Kidney glomerular epithelial cell (primary cell): ENCODE data around the gene ETV6.

Experiments
- DNase-seq: peaks from one replicate; lab custom pipeline; 2025; lab: John Stamatoyannopoulos, UW

ETV6 gene

DNA sequence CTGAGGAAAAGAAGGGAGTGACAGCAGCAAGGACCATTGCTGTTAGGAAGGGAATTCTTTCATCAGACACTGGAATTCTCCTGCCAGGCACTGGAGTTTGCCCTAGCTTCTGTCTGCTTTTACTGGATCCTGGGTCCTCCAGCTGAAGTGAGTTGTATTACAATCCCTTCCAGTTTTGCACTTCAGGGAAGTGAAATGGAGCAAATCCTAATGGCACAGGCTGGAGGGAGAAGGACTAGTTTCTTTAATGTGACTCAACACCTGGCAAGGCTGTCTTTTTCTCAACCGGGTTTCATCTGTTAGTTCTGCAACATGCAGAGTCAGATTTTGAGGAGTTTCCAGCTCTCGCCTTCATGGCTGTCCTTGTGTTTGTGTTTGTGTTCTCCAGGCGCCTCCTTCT lies 45.8 kb downstream of the ETV6 start:
- no peak for DNase-seq

- no peak for DNase-seq
Observed at GRCh38 chr12:11696084-11696483, 46.6 kb downstream of the ETV6 start.

GRCh38 chr12:11697131-11697530 lies 47.7 kb downstream of the ETV6 start:
- DNase-seq, result no peak

DNA sequence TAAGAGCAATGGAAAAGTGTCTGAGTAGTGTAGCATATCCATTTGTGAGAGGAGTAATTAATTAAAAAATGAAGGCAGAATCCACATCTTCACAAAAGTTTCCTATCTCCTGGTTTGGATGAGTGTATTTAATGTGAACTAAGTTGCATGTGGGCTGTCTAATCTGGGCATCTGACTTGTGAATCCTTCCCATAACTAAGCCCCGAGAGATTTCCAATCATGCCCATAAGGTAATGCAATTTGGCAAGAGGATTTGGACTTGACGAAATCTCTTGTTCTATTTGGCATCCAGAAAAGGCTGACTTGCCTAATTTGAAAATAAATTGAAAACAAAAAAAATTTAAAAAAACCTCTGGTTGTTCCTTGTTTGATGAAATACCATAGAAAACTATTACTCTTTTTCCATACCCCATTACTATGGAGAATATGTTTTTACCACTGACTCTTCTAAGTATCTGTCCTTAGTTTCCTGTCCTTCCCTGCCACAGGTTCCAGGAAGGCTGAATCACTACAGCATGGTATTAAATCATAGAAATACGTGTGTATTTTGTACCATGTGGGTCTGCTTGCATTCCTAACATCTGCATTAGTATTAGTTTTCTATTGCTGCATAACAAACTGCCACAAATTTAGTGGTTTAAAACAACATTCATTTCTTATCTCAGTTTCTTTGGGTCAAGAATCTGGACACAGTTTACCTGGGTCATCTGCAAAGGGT lies 48.4 kb downstream of the ETV6 start:
- no peak for DNase-seq

GRCh38 chr12:11698729-11699128 lies 49.3 kb downstream of the ETV6 start:
- no peak for DNase-seq

- DNase-seq, result no peak
Observed at GRCh38 chr12:11701433-11701832, 52.0 kb downstream of the ETV6 start.

DNA sequence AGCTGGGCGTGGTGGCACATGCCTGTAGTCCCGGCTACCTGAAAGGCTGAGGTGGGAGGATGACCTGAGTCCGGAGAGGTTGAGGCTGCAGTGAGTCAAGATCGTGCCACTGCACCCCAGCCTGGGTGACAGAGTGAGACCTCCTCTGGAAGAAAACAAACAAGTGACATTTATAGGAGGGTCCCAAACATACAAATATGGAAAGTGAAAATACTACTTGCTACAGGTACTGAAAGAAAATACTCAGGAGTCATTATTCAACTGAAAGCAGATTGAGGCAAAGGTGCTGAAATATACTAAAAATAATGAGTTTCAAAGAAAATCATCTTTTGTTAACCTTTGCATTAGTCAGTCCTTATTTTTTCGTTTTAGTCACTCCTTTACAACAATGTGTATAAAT lies 53.5 kb downstream of the ETV6 start:
- DNase-seq, result no peak

DNA sequence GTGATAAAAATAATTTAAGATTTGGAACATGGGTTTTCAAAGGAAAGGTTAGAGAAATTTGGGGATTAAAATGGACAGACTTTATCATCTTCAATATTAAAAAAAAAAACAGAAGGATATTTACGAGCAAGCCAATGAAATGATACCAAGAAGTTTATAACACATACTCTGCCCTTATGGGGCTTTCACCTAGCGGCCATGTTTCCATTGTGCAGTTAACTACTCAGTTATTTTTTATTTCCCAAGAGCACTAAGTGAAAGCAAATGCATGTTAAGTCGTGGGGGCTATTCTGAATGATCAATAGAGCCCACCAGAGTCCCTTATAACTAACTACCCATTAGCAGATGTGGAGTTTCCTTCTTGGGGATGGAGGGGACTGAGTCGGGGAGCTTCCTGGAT lies 53.9 kb downstream of the ETV6 start:
- DNase-seq, result no peak

DNA sequence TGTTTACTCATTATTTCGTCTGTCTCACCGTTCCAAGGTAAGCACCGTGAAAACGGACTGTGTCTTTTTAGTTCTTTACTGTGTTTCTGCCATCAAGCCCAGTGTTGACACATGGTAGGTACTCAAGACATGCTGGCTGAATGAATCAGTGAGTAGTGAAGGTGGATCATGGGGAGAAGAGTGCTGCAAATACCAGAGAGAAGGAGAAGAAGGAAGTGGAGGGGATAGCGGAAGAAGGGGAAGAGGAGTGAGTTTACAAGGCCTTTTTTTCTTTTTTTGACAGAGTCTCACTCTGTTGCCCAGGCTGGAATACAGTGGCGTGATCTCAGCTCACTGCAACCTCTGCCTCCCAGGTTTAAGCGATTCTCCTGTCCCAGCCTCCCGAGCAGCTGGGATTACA lies 54.6 kb downstream of the ETV6 start:
- DNase-seq, result no peak

GRCh38 chr12:11705010-11705409 lies 55.5 kb downstream of the ETV6 start:
- peak; percentile 88 for DNase-seq

DNA sequence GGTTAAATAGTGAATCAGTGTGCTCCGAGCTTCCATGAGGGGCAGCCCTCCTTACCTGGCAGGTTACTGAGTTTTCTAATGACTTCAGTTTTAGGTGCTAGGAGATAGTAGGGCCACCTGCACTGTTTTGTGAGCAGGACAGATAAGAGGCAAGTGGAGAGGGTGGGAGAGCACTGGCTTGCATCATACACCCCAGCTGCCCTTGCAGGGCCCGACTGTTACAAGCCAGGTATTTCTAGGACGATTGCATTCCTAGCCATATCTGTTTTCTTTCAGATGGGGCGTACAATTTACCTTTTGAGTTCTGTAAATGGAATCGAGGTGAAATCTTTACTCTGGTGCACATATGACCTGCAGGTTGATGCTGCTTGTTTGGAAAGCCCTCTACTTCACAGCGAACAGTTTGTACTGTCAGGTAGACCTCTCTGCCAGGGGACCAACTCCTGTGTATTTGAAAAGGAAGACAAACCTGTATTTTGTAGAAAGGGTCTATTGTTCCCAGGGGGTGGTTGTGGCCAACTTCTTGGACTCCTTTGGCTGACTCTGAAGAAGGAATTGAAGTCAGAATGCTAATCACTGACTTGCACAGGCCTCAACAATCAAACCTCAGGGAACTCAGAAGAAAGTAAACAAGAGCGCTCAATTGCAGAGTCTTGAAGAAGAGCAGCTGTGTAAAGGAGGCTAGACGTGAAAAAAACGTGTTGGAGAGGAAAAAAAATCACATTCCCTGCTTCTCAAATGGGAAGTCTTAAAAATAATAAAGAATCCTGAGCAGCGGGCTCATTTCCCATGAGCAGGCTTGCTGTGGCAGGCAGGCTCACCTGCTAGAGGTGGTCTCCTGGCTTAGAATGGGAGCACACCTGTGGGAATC lies 57.3 kb downstream of the ETV6 start:
- DNase-seq, result no peak

DNA sequence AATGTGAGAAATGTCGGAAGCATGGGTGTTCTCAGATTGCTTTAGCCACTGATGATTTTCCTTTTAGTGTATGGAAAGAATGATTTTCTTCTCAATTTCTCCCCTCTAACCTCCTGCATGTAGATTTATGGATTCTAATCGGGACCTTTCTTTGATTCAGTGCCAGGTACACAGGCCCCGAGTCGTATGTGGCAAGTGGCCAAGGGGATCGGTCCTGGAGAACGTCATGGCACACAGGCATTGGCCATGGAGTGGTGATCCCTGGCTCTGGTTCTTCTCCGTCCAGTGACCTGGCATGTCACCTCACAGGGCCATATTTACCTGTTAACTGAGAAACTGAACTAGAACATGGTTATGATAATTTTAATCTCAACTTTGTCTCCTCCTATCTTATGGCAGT lies 58.1 kb downstream of the ETV6 start:
- DNase-seq, result no peak

DNA sequence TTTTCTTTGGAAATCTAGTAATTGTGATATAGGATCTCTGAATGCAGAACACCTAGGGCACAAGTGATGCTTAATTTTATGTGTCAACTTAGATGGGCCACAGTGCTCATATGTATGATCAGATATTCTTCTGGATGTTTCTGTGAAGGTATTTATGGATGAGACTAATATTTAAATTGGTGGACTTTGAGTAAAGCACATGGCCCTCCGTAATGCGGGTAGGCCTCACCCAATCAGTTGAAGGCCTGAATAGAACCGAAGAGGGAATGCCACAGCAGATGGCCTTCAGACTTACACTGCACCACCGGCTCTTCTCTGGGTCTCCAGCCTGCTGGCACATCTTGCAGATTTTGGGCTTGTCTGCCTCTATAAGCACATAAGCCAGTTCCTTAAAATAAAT lies 60.0 kb downstream of the ETV6 start:
- DNase-seq, result no peak

GRCh38 chr12:11710431-11710830 lies 61.0 kb downstream of the ETV6 start:
- no peak for DNase-seq

- no peak for DNase-seq
Observed at GRCh38 chr12:11710906-11711305, 61.4 kb downstream of the ETV6 start.

GRCh38 chr12:11711651-11712327 lies 62.3 kb downstream of the ETV6 start:
- DNase-seq, result no peak

- DNase-seq, result no peak
Observed at GRCh38 chr12:11712491-11712890, 63.0 kb downstream of the ETV6 start.

DNA sequence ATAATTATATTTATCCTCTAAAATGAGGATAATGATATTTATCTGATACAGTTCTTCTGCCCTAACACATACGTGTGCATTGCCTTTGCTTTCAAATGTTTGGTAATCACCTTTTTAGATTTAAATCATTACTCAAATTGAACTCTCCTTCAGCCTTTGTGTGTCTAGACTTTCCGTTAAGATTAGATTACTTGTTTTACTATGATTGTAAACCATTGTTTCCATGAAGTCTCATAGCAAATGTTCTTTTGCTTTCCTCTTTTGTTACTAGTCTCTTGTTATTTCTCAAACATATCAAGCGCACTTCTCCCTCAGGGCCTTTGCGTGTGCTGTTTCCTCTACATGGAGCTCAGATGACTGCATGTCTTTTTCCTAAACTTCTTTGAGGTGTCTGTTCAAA lies 63.7 kb downstream of the ETV6 start:
- DNase-seq, result no peak

DNA sequence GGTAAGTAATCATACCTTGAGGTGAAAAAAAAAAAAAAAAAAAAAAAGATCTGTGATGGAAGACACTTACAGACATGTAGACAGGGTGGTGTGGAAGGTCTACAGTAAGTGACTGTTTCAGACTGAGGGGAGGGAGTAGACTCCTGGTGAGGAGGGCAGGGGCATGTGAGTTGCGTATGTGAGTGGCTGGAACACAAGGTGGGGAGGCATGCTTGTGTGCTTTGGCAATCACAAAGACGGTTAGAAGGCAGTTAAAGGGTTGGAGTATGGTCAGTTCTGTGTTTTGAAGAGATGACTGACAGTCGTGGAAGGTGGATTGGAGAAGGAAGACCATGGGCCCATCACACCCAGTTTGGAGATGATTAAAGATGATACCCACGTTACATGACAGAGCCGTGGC lies 65.2 kb downstream of the ETV6 start:
- no peak for DNase-seq

DNA sequence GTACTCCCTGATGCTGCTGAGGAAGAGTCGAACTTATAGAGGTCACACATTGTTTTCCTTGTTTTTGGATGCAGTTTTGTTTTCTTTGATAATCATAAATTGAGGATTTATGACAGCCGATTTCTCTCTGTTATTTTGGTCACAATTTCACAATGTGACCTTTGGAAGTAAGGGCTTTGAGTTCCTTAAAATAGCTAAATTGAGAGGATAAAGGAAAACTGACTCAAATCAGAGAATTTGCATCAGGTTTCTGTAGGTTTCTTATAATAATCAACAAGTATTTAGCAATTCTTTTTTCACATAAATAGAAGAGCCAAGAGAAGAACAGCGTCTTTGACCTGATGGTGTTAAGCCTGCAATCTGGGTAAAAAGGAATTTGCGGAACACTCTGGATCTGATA lies 66.1 kb downstream of the ETV6 start:
- DNase-seq, result no peak

DNA sequence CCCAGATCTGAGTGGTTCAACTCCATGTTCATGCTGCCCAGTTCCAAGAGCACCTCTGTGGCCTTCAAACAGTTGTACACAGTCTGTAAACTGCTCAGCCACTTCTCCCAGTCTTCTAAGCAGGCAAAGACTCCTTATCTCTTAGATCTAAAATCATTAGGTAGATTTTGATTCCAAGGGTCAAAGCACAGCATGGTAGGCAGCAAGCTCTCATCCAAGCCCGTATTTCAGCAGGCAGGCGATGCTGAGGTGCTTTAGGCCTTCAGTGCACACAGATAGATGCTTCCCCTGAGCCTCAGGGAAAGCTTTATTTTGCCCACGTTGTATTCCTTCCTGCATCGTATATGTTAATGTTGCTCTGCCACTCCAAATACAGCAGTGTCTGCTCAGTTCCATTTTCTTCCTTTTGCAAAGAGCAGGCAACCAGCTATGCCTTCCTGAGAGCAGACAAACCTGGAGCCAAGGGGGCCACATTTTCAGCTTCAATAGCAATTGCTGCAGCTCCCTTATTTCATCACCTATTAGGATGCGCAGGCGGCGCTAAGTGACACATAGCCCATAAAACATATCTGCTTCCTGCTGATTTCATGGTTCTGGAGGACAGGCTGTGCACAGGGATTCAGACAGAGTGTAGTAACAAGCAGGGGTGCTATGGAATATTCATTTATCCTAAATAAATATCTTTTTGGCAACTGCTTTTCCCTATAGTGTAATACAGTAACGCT lies 67.5 kb downstream of the ETV6 start:
- no peak for DNase-seq

DNA sequence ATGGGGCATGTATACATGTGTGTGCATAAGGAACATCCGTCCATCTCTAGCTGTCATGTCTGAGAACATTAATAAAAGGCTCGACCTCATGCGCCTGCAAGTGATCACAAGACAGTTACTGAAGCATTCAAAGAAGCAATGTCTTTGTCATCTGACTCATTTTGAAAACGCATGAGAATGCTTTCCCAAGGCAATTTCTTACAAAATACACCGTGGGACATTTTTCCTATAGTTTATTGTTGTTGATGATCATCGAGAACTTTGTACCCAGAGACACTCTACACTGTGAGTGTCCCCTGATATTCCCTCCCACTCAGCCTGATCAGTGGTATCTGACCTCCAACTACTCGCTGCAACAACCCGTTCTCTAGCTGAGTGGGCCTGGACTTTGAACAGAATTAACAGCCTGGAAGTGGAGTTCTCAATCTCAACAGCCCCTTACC lies 68.1 kb downstream of the ETV6 start:
- peak; percentile 60 for DNase-seq
